ENCODE results near the gene PIGL. TPM values are rescaled to one million over a fixed set of nuclear protein-coding genes. Genes with fewer than 3 reads are reported as not detected.

The PIGL gene
- total RNA-seq, 3 donors from 2014 or later, result 54.6 to 76.2 (median 68.8) TPM

DNA sequence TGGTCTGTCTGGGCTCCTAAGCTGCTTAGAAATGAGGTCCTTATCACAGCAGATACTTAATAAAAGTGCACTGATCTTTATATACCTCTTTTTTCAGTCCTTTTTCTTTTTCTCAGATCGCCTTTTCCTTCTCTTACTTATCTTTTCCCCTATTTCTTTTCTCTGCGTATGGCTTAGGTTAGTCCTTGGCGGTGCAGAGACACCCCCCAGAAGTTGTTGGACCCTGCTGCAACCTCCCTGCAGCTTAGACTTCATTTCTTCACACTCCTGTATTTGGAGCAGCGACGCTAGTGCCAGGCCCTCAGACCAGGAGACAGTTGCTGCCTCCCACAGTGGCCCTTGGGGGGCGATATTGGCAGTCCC is 68.6 kb downstream of the PIGL start:
- DNase-seq (ENCODE audit: low spot score in 2 of 2), result no peak
- Histone ChIP-seq H3K27ac (peak overlapping the region; percentile 91 to 95), H3K27me3 (no peaks in the 10 kb centered on the region), H3K9me3 (no peaks in the 10 kb centered on the region), H3K4me3 (peak overlapping the region in 2 of 3 donors; percentile 28 to 55), H3K36me3 (no peaks in the 10 kb centered on the region), H3K4me1 (peaks cover 0 to 7% of the 10 kb centered on the region in 2 donors)
- no peak for TF ChIP-seq POLR2A (IDR thresholded peaks at IDR 0.05)
- TF ChIP-seq, protein P1, sequence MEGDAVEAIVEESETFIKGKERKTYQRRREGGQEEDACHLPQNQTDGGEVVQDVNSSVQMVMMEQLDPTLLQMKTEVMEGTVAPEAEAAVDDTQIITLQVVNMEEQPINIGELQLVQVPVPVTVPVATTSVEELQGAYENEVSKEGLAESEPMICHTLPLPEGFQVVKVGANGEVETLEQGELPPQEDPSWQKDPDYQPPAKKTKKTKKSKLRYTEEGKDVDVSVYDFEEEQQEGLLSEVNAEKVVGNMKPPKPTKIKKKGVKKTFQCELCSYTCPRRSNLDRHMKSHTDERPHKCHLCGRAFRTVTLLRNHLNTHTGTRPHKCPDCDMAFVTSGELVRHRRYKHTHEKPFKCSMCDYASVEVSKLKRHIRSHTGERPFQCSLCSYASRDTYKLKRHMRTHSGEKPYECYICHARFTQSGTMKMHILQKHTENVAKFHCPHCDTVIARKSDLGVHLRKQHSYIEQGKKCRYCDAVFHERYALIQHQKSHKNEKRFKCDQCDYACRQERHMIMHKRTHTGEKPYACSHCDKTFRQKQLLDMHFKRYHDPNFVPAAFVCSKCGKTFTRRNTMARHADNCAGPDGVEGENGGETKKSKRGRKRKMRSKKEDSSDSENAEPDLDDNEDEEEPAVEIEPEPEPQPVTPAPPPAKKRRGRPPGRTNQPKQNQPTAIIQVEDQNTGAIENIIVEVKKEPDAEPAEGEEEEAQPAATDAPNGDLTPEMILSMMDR (IDR thresholded peaks at IDR 0.05), result peak in 1 of 3 donors; percentile 23
- no peak for TF ChIP-seq POLR2AphosphoS5 (IDR thresholded peaks at IDR 0.05)
- intact Hi-C loops (cut with DNase I; ENCODE audit: low total_unique reads), result no loop called here

DNA sequence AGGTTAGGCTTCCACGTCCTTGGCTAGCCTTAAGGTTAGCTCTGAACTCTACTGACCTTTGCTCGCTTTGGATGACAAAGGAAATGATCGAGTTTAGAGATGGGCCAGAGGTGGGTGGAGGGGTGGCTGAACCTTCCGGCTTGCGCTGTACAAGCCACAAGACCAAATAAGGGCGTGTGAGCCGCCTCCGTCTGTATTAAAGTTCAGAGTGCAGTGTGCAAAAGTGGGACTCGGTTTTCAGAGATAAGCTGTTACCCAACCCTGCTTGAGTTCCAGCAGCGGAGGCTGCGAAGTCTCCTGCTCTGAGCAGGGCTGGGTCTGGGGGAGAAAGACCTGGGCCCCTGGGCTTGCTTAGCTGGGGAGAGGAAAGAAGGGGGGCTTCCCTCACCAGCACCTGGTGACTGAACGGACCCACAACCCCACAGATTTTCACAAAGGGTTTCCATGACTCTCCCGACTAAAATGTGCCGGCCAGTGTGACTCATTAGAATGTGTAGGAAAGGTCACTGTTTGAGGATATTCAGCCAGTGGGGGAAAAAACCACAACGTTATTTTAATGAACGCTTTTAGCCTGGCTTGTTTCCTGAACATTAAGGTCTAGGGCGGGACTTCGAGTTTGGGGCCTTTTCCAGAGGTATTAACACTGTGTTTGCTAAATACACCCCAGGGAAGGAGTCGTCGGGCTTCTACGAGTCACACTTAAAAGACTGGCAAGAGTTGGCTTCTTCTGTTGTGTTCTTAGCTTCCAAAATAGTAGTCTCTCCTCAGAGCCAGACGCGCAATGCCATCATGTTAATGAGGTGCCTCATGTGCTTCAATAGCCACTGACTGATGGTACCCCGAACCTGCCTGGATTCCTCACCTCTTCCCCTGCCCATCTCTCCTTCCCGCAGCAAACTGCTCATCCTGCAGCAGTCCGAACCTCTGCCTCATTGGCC is 69.3 kb downstream of the PIGL start:
- Histone ChIP-seq H3K4me3 (peak overlapping the region; percentile 10 to 55 (median 28)), H3K4me1 (peaks cover 0 to 7% of the 10 kb centered on the region in 2 donors), H3K36me3 (no peaks in the 10 kb centered on the region), H3K9me3 (no peaks in the 10 kb centered on the region), H3K27me3 (no peaks in the 10 kb centered on the region), H3K27ac (peak overlapping the region; percentile 91 to 95)
- intact Hi-C loops (cut with DNase I; ENCODE audit: low total_unique reads), result no loop called here
- TF ChIP-seq, protein P1 (IDR thresholded peaks at IDR 0.05), result no peak
- TF ChIP-seq POLR2AphosphoS5 (IDR thresholded peaks at IDR 0.05), result peak; percentile 75 to 85 (median 77)
- peak; percentile 64 to 75 for DNase-seq (ENCODE audit: low spot score in 2 of 2)

DNA sequence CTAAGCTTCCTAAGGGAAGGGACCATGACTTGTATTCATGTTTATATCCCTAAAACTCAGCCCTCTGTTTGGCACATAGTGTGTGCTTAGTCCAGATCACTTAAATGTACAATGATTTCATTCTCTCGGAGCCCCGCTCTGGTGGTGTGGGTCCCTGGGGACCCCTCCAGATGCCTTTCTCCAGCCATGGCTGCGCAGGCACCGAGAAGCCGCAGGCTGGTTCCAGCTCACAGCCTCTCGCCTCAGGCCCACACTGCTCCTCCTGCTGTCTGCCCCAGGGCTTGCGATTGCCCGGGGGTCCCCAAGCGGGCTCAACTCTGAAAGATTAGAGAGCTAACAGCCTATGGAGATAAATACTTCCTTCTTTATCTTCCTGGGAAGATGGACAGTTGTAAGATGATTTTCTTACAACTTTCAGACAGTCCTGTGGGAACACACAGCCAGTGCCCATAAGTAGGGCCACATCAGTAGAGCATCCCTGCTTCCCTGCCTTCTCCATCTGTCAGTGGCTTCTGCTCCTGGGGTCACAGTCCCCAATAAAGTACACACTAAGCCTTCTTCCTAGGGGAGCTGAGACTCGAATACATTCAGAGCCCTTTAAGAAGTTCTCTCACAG is 70.0 kb downstream of the PIGL start:
- TF ChIP-seq POLR2AphosphoS5 (IDR thresholded peaks at IDR 0.05) (no peak), POLR2A (IDR thresholded peaks at IDR 0.05) (no peak)
- TF ChIP-seq, protein P1 (IDR thresholded peaks at IDR 0.05), result no peak
- Histone ChIP-seq H3K4me3 (peak overlapping the region in 1 of 3 donors; percentile 55), H3K9me3 (no peaks in the 10 kb centered on the region), H3K4me1 (peaks cover 0 to 7% of the 10 kb centered on the region in 2 donors), H3K27me3 (no peaks in the 10 kb centered on the region), H3K36me3 (no peaks in the 10 kb centered on the region), H3K27ac (peak overlapping the region; percentile 91 to 95)
- no peak for DNase-seq (ENCODE audit: low spot score in 2 of 2)
- intact Hi-C loops (cut with DNase I; ENCODE audit: low total_unique reads), result no loop called here

DNA sequence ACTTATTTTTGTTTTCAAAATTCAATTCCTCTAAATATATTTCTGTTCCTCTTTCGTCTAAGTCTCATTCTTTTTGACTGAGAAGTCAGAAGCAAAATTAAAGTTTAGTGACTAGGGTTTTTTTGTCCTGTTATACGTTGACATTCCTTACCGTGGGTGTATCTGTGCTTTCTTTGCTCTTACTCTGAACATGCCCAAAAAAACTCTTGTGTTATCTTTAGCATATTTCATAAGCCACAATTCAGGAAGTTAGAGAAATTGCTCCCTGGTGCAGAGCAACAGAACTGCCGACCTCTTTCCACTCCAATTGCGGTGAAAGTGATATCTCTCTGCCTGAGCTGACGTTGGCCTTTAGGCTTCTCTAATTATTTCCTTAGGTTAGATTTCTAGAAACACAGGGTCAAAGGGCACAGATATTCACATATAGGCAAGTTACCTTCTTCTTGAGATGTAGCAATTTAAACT is 70.6 kb downstream of the PIGL start:
- H3K27me3 ChIP-seq, result no peaks in the 10 kb centered on the region
- H3K27ac ChIP-seq, result peak overlapping the region; percentile 91 to 95
- intact Hi-C loops (cut with DNase I; ENCODE audit: low total_unique reads), result no loop called here
- no peaks in the 10 kb centered on the region for H3K9me3 ChIP-seq
- peak overlapping the region in 1 of 3 donors; percentile 55 for H3K4me3 ChIP-seq
- TF ChIP-seq, protein P1 (IDR thresholded peaks at IDR 0.05), result no peak
- TF ChIP-seq POLR2AphosphoS5 (IDR thresholded peaks at IDR 0.05) (no peak), POLR2A (IDR thresholded peaks at IDR 0.05) (no peak)
- peaks cover 0 to 7% of the 10 kb centered on the region in 2 donors for H3K4me1 ChIP-seq
- DNase-seq (ENCODE audit: low spot score in 2 of 2), result no peak
- no peaks in the 10 kb centered on the region for H3K36me3 ChIP-seq

All from breast epithelium (tissue), 4 donors.